ENCODE results near the gene CUEDC1. TPM values are rescaled to one million over a fixed set of nuclear protein-coding genes. Genes with fewer than 3 reads are reported as not detected.

The CUEDC1 gene
- total and polyA plus RNA-seq, 8 donors: 16.5 to 30.4 (median 21.7) TPM

- Histone ChIP-seq H3K27ac (no peak overlapping the region), H3K4me1 (peaks cover 18 to 39% (median 20%) of the 10 kb centered on the region in 3 donors), H3K27me3 (no peaks in the 10 kb centered on the region), H3K9me3 (no peaks in the 10 kb centered on the region), H3K4me3 (no peak overlapping the region), H3K36me3 (no peaks in the 10 kb centered on the region)
- WGBS, 2 donors: 58 to 78% methylated on average over 6 of the region's 6 CpGs
- TF ChIP-seq CTCF (IDR thresholded peaks at IDR 0.05): no peak
- DNase-seq (no peak), ATAC-seq (no peak), FAIRE-seq (no peak)
- intact Hi-C loops (cut with DNase I): no loop called here
These were observed 10.3 kb downstream of the CUEDC1 start for GRCh38 chr17:57944908-57945307.

DNA sequence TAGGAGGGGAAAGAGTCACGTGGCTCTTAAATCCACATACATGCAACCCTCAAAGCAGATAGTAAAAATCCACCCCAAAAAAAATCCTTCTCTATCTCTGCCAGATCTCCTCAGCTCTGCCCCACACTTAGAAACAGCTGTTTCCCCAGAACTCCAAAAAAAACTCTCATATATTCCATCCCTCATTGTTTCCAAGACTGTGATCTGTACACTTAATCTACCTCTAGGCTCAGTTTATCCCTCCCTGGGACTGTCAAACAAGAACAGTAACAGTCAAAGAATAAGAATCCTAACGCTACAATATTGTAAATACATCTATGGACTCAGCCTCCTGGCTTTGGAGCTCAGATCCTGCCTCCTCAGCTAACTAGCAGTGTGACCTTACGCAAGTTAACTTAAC lies 11.6 kb downstream of the CUEDC1 start:
- WGBS, 2 donors: 90 to 94% methylated on average over 3 of the region's 3 CpGs
- ATAC-seq: no peak
- DNase-seq: no peak
- no peak for TF ChIP-seq CTCF (IDR thresholded peaks at IDR 0.05)
- FAIRE-seq: no peak
- Histone ChIP-seq H3K9me3 (no peaks in the 10 kb centered on the region), H3K4me3 (no peak overlapping the region), H3K4me1 (peaks cover 18 to 35% (median 20%) of the 10 kb centered on the region in 3 donors), H3K27ac (no peak overlapping the region), H3K36me3 (no peaks in the 10 kb centered on the region), H3K27me3 (no peaks in the 10 kb centered on the region)
- intact Hi-C loops (cut with DNase I): no loop called here

GRCh38 chr17:57943140-57943539 lies 12.1 kb downstream of the CUEDC1 start:
- Histone ChIP-seq H3K27me3 (no peaks in the 10 kb centered on the region), H3K4me3 (no peak overlapping the region), H3K36me3 (no peaks in the 10 kb centered on the region), H3K27ac (no peak overlapping the region), H3K9me3 (no peaks in the 10 kb centered on the region), H3K4me1 (peaks cover 18 to 32% (median 20%) of the 10 kb centered on the region in 3 donors)
- FAIRE-seq (no peak), ATAC-seq (no peak), DNase-seq (no peak)
- 85 to 91% methylated on average over 6 of the region's 6 CpGs for WGBS, 2 donors
- intact Hi-C loops (cut with DNase I): no loop called here
- TF ChIP-seq CTCF (IDR thresholded peaks at IDR 0.05): no peak

DNA sequence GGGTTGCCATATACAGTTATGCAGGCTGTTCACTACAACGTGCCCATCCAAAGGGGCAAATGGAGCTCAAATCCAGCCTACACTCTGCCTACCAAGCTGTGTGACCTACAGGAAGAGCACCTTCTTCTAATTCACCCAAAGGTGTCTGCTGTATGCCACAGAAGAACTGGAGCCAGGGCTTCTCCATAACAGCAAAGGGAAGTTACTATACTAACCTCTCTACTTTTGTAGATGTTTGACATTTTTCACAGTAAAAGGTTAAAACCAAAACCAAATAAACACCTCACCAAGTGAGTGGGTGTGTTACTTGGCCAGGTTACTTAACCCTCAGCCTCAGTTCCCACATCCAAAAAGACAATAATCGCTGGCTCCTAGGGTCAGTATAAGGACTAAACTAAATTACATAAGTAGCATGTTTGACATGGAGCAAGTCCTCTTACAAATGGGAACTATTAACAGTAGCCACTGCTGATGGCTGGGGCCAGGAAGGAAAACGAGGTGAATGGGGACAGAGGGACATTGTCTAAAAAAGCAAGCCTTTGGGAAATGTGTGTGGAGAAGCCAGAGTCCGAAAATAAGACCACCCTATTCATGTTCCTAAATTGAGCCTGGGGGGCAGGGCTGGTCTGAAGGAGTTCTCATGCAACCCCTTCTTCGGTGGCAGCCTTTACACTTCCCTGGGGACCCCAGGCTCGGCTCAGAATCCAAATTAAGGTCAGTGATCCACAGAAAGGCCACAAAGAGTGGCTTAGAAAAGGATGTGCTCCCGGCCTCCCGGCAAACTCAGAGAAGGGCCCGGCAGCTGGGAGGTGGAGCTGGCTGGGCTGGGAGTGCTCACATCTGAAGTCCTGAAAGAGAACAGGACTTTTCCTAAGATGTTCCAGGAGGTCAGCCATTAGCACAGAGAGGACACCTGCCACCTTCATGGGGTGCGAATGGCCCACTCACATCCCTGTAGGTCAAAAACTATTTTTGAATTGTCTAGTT lies 13.5 kb downstream of the CUEDC1 start:
- DNase-seq (no peak), ATAC-seq (no peak), FAIRE-seq (no peak)
- Histone ChIP-seq H3K4me3 (no peak overlapping the region), H3K9me3 (no peaks in the 10 kb centered on the region), H3K27ac (peak overlapping the region in 3 of 4 donors; percentile 54 to 71 (median 59)), H3K27me3 (no peaks in the 10 kb centered on the region), H3K4me1 (peaks cover 13 to 27% (median 18%) of the 10 kb centered on the region in 3 donors), H3K36me3 (no peaks in the 10 kb centered on the region)
- WGBS, 2 donors: 69 to 74% methylated on average over 10 of the region's 10 CpGs
- intact Hi-C loops (cut with DNase I): no loop called here
- TF ChIP-seq CTCF (IDR thresholded peaks at IDR 0.05): no peak
